IPS-18a (cell line): ENCODE measurements around the gene ANKRD33B.
"Not testable (repeated sequence)": the region's sequence is repeated elsewhere in the genome, so short reads cannot be mapped to it uniquely, and the experiment has no call there.

ENCODE experiments used
- H3K27ac ChIP-seq: one replicate; pipeline ENCODE4 v1.5.1; 2013; ENCODE audit warnings: low read length
- H3K27me3 ChIP-seq: one replicate; pipeline ENCODE4 v1.6.1; 2013; ENCODE audit warnings: mild to moderate bottlenecking, low read length; ENCODE audit not compliant: control insufficient read depth, insufficient read depth
- H3K36me3 ChIP-seq: one replicate; pipeline ENCODE4 v1.6.1; 2013; ENCODE audit warnings: low read depth, low read length; ENCODE audit not compliant: control insufficient read depth
- H3K4me1 ChIP-seq: one replicate; pipeline ENCODE4 v1.6.1; 2013; ENCODE audit warnings: low read depth, low read length; ENCODE audit not compliant: control insufficient read depth
- H3K4me3 ChIP-seq: one replicate; pipeline ENCODE4 v1.5.1; 2013; ENCODE audit warnings: low read length
- H3K9ac ChIP-seq: one replicate; pipeline ENCODE4 v1.6.1; 2013; ENCODE audit warnings: mild to moderate bottlenecking, low read length, moderate library complexity
- H3K9me3 ChIP-seq: one replicate; pipeline ENCODE4 v1.6.1; 2013; ENCODE audit warnings: low read depth, low read length; ENCODE audit not compliant: control insufficient read depth

The ANKRD33B gene

GRCh38 chr5:10602031-10602806 lies 38.3 kb downstream of the ANKRD33B start:
- Histone ChIP-seq H3K27ac (no peak overlapping the region), H3K4me3 (no peak overlapping the region), H3K27me3 (no peaks in the 10 kb centered on the region), H3K4me1 (peaks cover 4% of the 10 kb centered on the region), H3K9ac (no peak overlapping the region), H3K36me3 (no peaks in the 10 kb centered on the region), H3K9me3 (no peaks in the 10 kb centered on the region)

DNA sequence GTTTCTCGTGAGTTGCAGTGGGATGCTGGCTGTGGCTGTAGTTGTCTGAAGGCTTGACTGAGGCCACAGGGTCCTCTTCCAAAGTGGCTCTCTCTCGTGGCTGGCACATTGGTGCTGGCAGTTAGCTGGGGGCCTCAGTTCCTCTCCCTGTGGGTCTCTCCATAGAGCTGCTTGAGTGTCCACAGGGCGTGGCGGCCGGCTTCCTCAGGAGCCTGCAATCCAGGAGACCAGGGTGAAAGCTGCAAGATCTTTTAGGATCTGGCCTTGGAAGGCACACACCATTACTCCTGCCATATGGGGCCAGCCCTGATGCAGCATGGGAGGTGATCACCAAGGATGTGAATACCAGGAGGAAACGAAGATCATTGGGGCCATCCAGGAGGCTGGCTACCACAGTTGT lies 41.1 kb downstream of the ANKRD33B start:
- Histone ChIP-seq H3K9ac (no peak overlapping the region), H3K36me3 (no peaks in the 10 kb centered on the region), H3K4me3 (no peak overlapping the region), H3K4me1 (peaks cover 9% of the 10 kb centered on the region), H3K27me3 (no peaks in the 10 kb centered on the region), H3K9me3 (no peaks in the 10 kb centered on the region), H3K27ac (no peak overlapping the region)

GRCh38 chr5:10606632-10607022 lies 42.8 kb downstream of the ANKRD33B start:
- H3K9ac ChIP-seq, H3K36me3 ChIP-seq, H3K27me3 ChIP-seq, H3K9me3 ChIP-seq, H3K27ac ChIP-seq, H3K4me3 ChIP-seq: not testable (repeated sequence)
- peaks cover 13% of the 10 kb centered on the region for H3K4me1 ChIP-seq

DNA sequence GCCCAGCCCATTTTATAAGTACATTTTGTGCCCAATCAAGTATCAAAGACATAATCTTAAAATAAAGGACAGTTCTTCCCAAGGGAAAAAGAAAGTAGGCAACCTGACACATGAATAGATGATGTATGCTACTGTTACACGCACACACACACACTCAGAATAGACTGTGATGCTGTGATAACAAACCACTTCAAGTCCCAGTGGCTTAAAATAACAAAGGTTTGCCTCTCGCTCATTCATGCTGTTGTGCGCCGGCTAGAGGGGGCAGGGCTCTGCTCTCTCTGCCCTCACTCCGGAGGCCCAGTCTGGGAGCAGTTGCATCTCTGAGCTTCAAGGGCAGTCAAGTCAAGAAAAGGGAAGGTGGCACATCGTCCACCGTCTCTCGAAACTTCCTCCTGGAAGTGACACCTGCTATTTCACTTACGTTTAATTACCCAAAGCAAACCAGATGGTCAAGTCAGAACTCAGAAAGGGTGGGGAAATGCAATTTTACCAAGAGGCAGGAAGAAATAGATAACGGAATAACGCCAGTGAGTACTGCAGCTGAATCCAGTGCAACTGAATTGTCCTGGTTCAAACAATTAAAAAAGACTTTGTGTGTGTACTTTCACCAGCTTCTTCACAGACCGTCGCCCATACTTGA lies 43.3 kb downstream of the ANKRD33B start:
- H3K27me3 ChIP-seq = no peaks in the 10 kb centered on the region
- H3K9me3 ChIP-seq = no peaks in the 10 kb centered on the region
- H3K27ac ChIP-seq = no peak overlapping the region
- peaks cover 17% of the 10 kb centered on the region for H3K4me1 ChIP-seq
- no peak overlapping the region for H3K9ac ChIP-seq
- H3K4me3 ChIP-seq = no peak overlapping the region
- H3K36me3 ChIP-seq = no peaks in the 10 kb centered on the region

DNA sequence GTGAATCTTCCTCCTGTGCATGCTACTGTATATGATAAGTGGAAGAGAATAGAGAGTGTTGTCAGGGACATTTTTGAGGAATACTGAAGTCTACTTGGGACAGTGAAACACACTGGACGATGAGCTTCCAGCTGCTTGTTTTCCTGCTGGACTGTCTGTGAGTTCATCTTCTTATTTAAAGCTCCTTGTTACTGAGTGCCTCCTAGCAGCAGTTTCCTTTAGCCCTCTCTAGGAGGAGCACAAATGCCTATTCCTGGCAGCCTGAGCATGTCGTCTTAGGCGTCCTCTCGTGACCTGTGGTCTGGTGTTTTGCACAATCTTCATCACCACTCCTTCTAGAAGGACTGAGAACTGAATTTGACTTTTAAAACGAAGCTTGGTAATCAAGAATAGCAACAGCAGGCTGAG lies 43.8 kb downstream of the ANKRD33B start:
- no peak overlapping the region for H3K9ac ChIP-seq
- H3K27ac ChIP-seq = no peak overlapping the region
- H3K4me3 ChIP-seq = no peak overlapping the region
- peaks cover 22% of the 10 kb centered on the region for H3K4me1 ChIP-seq
- no peaks in the 10 kb centered on the region for H3K36me3 ChIP-seq
- no peaks in the 10 kb centered on the region for H3K27me3 ChIP-seq
- no peaks in the 10 kb centered on the region for H3K9me3 ChIP-seq

- not testable (repeated sequence) for H3K27ac ChIP-seq, H3K4me3 ChIP-seq
Observed at GRCh38 chr5:10608081-10608480, 44.2 kb downstream of the ANKRD33B start.

DNA sequence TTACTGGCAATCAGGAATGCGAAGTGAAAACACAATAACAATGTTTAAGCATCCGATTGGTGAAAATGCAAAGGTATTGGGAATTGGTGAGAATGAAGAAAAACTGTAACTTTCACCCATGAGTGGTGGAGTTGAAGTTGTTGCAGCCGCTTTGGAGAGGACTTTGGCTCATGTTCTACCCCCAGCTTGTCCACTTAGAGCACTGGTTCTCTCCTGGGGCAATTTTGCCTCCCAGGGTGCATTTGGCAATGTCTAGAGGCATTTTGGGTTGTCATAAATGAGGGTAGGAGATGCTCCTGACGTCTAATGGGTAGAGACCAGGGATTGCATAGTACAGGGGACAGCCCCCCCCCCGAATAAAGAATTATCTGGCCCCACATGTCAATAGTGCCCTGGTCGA lies 46.2 kb downstream of the ANKRD33B start:
- Histone ChIP-seq H3K4me1 (peaks cover 25% of the 10 kb centered on the region), H3K9ac (no peak overlapping the region), H3K4me3 (no peak overlapping the region), H3K9me3 (no peaks in the 10 kb centered on the region), H3K27me3 (no peaks in the 10 kb centered on the region), H3K36me3 (no peaks in the 10 kb centered on the region), H3K27ac (no peak overlapping the region)

More at GRCh38 chr5:10608081-10608480, 44.2 kb downstream of the ANKRD33B start:
- H3K27me3 ChIP-seq, H3K9ac ChIP-seq, H3K36me3 ChIP-seq, H3K9me3 ChIP-seq: not testable (repeated sequence)
- peaks cover 25% of the 10 kb centered on the region for H3K4me1 ChIP-seq

DNA sequence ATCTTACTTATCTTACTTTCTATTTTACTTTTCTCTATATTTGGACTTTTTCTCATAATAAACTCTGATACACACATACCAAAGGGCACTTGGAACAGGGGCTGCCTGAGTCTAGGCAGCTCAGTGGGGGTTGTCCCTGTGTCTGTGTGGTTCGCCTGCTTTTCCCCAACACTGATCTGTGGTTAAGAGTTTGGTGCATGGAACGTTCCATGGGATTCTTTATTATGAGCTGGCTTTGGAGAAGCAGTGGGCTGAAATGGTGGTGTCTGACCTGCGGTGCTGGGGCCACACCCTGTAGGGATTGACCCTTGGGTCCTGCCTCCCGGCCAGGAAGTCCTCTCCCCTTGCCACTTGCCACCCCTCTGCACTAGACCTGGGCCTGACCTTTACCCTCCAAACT lies 47.4 kb downstream of the ANKRD33B start:
- no peaks in the 10 kb centered on the region for H3K9me3 ChIP-seq
- H3K36me3 ChIP-seq = no peaks in the 10 kb centered on the region
- H3K27ac ChIP-seq = no peak overlapping the region
- H3K4me3 ChIP-seq = no peak overlapping the region
- H3K27me3 ChIP-seq = no peaks in the 10 kb centered on the region
- peaks cover 25% of the 10 kb centered on the region for H3K4me1 ChIP-seq
- no peak overlapping the region for H3K9ac ChIP-seq

DNA sequence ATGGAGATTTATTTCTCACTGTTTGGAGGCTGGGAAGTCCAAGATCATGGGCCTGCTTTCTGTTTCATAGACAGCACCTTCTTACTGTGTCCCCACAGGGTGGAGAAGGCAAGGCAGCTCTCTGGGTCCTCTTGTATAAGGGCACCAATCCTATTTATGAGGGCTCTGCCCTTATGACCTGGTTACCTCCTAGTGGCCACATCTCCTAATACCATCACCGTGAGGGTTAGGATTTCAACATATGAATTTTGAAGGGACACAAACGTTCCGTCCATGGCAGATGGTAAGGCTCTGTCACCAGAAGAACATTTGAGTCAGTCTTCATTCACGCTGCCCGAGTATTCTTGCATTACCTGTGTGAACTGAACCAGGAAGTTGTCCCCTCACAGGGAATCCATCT lies 48.4 kb downstream of the ANKRD33B start:
- Histone ChIP-seq H3K4me1 (peaks cover 20% of the 10 kb centered on the region), H3K4me3 (no peak overlapping the region), H3K9me3 (no peaks in the 10 kb centered on the region), H3K9ac (no peak overlapping the region), H3K27me3 (no peaks in the 10 kb centered on the region), H3K27ac (no peak overlapping the region), H3K36me3 (no peaks in the 10 kb centered on the region)

- Histone ChIP-seq H3K27me3 (no peaks in the 10 kb centered on the region), H3K9ac (no peak overlapping the region), H3K4me1 (peaks cover 16% of the 10 kb centered on the region), H3K36me3 (no peaks in the 10 kb centered on the region), H3K4me3 (no peak overlapping the region), H3K9me3 (no peaks in the 10 kb centered on the region), H3K27ac (no peak overlapping the region)
Observed at GRCh38 chr5:10615693-10616092, 51.8 kb downstream of the ANKRD33B start.

DNA sequence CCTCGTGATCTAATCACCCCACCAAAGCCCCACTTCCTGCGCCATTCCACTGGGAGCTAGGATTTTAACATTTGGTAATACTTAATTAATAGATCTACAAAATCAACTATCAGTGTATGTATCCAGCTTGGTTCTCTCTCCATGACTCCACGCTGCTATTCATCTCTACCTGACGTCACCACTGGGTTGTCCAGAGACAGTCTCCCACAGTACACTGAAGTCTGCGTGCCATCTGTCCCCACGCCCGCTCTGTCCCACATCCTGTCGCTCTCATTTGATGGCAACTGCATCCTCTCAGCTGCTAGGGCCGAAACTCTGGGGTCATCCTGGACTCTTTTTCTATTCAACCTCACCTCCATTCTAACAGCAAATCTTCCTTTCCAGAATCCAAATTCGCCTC lies 53.2 kb downstream of the ANKRD33B start:
- H3K27me3 ChIP-seq = no peaks in the 10 kb centered on the region
- no peak overlapping the region for H3K9ac ChIP-seq
- H3K9me3 ChIP-seq = no peaks in the 10 kb centered on the region
- no peak overlapping the region for H3K27ac ChIP-seq
- H3K4me1 ChIP-seq = peaks cover 8% of the 10 kb centered on the region
- H3K36me3 ChIP-seq = no peaks in the 10 kb centered on the region
- H3K4me3 ChIP-seq = no peak overlapping the region

- no peak overlapping the region for H3K9ac ChIP-seq
- H3K4me3 ChIP-seq = no peak overlapping the region
- H3K36me3 ChIP-seq = no peaks in the 10 kb centered on the region
- H3K9me3 ChIP-seq = no peaks in the 10 kb centered on the region
- H3K27me3 ChIP-seq = no peaks in the 10 kb centered on the region
- no peaks in the 10 kb centered on the region for H3K4me1 ChIP-seq
- H3K27ac ChIP-seq = no peak overlapping the region
Observed at GRCh38 chr5:10618311-10618710, 54.4 kb downstream of the ANKRD33B start.
